ENCODE measurements around the gene PREP. TPM values are rescaled to one million over a fixed set of nuclear protein-coding genes. Genes with fewer than 3 reads are reported as not detected.
"Not testable (repeated sequence)": the region's sequence is repeated elsewhere in the genome, so short reads cannot be mapped to it uniquely, and the experiment has no call there.

PREP gene
- total RNA-seq, result 10 to 100 TPM; 20.5 to 21.2 TPM
- long read RNA-seq, donor 1, transcript PREP-201 (15 exons, 2,905 nt), result major isoform, 8 of 15 reads
- long read RNA-seq, donor 1, partial matches to known transcripts, result 3 of 15 reads
- long read RNA-seq, donor 1, other reads (novel, unspliced or antisense), result 4 of 15 reads
- long read RNA-seq, donor 2, transcript PREP-201 (15 exons, 2,905 nt), result major isoform, 21 of 30 reads
- long read RNA-seq, donor 2, partial matches to known transcripts, result 3 of 30 reads
- long read RNA-seq, donor 2, other reads (novel, unspliced or antisense), result 6 of 30 reads

- intact Hi-C loops (cut with DNase I), result loop anchor here in 1 of 2 donors (10.0 kb wide), 2 partner anchors 258 to 318 kb away; no protein-coding TSS in a partner anchor
- peak; percentile 97 for DNase-seq (ENCODE audit: low spot score)
Observed at GRCh38 chr6:105402939-105403935, at the start of gene PREP. Gene PREP (minus strand): TSS chr6:105403082. CDS start chr6:105402891, 191 bp downstream.

- DNase-seq (ENCODE audit: low spot score), result no peak
- intact Hi-C loops (cut with DNase I), result no loop called here
Observed at GRCh38 chr6:105452376-105452775, 49.5 kb upstream of the PREP start.

GRCh38 chr6:105449756-105450390 lies 47.0 kb upstream of the PREP start:
- DNase-seq (ENCODE audit: low spot score), result no peak
- intact Hi-C loops (cut with DNase I), result loop anchor here in 1 of 2 donors (2.0 kb wide), 1 partner anchor 1107 kb away; no protein-coding TSS in a partner anchor

- intact Hi-C loops (cut with DNase I), result no loop called here
- DNase-seq (ENCODE audit: low spot score), result no peak
Observed at GRCh38 chr6:105445481-105445880, 42.6 kb upstream of the PREP start.

GRCh38 chr6:105443941-105444340 lies 41.1 kb upstream of the PREP start:
- no peak for DNase-seq (ENCODE audit: low spot score)

GRCh38 chr6:105442369-105442768 lies 39.5 kb upstream of the PREP start:
- no peak for DNase-seq (ENCODE audit: low spot score)
- intact Hi-C loops (cut with DNase I), result no loop called here

More at GRCh38 chr6:105443941-105444340, 41.1 kb upstream of the PREP start:
- intact Hi-C loops (cut with DNase I), result no loop called here

- no peak for DNase-seq (ENCODE audit: low spot score)
- intact Hi-C loops (cut with DNase I), result no loop called here
Observed at GRCh38 chr6:105437236-105437635, 34.4 kb upstream of the PREP start.

GRCh38 chr6:105433723-105434122 lies 30.8 kb upstream of the PREP start:
- no peak for DNase-seq (ENCODE audit: low spot score)
- intact Hi-C loops (cut with DNase I), result no loop called here

GRCh38 chr6:105432797-105433196 lies 29.9 kb upstream of the PREP start:
- intact Hi-C loops (cut with DNase I), result no loop called here
- DNase-seq (ENCODE audit: low spot score), result no peak

- intact Hi-C loops (cut with DNase I), result no loop called here
- no peak for DNase-seq (ENCODE audit: low spot score)
Observed at GRCh38 chr6:105431226-105431625, 28.3 kb upstream of the PREP start.

- intact Hi-C loops (cut with DNase I), result no loop called here
Observed at GRCh38 chr6:105430685-105431084, 27.8 kb upstream of the PREP start.

GRCh38 chr6:105429676-105430075 lies 26.8 kb upstream of the PREP start:
- DNase-seq (ENCODE audit: low spot score), result no peak
- intact Hi-C loops (cut with DNase I), result no loop called here

More at GRCh38 chr6:105430685-105431084, 27.8 kb upstream of the PREP start:
- no peak for DNase-seq (ENCODE audit: low spot score)

- intact Hi-C loops (cut with DNase I), result no loop called here
- no peak for DNase-seq (ENCODE audit: low spot score)
Observed at GRCh38 chr6:105428342-105428957, 25.6 kb upstream of the PREP start.

GRCh38 chr6:105424175-105424783 lies 21.4 kb upstream of the PREP start:
- DNase-seq (ENCODE audit: low spot score), result no peak
- intact Hi-C loops (cut with DNase I), result no loop called here

- not testable (repeated sequence) for DNase-seq (ENCODE audit: low spot score)
- intact Hi-C loops (cut with DNase I), result loop anchor here in 1 of 2 donors (10.0 kb wide), 1 partner anchor 322 kb away; no protein-coding TSS in a partner anchor
Observed at GRCh38 chr6:105416971-105417370, 14.1 kb upstream of the PREP start.

GRCh38 chr6:105409734-105410133 lies 6.9 kb upstream of the PREP start:
- intact Hi-C loops (cut with DNase I), result loop anchor here (10.0 kb wide), 3 partner anchors 265 to 325 kb away; no protein-coding TSS in a partner anchor
- no peak for DNase-seq (ENCODE audit: low spot score)

- no peak for DNase-seq (ENCODE audit: low spot score)
Observed at GRCh38 chr6:105402090-105402938, 568 bp downstream of the PREP start.

More at GRCh38 chr6:105402090-105402938, 568 bp downstream of the PREP start:
- intact Hi-C loops (cut with DNase I), result loop anchor here in 1 of 2 donors (10.0 kb wide), 2 partner anchors 258 to 318 kb away; no protein-coding TSS in a partner anchor

Measured in posterior vena cava (tissue), 2 donors.